HepG2 (cell line): ENCODE results near the gene PCSK5. TPM values are rescaled to one million over a fixed set of nuclear protein-coding genes. Genes with fewer than 3 reads are reported as not detected.

Experiments
- ATAC-seq: fragments of 200-7000 bp; cut with Tn5 transposase; 3 replicates; pipeline ENCODE4 v1.9.1; 2020; ENCODE audit warnings: mild to moderate bottlenecking, moderate library complexity
- BruUV-seq: library from RNA; stranded (reverse); fragments of 400-500 nt; replicated peaks from 2 replicates; lab custom pipeline; 2021; lab: Mats Ljungman, UMichigan
- CTCF ChIA-PET: fragments of 300-600 bp; formaldehyde crosslinking; extraction: SDS; loops from one replicate; lab custom pipeline; 2021; ENCODE audit warnings: low total read pairs, inconsistent platforms, low intra/inter-chr PET ratio; lab: Yijun Ruan, JAX
- POLR2A ChIA-PET: fragments of 350-600 bp; sonication (Branson Sonifier 250); formaldehyde crosslinking; loops from one replicate; lab custom pipeline; 2020; ENCODE audit warnings: antibody characterized with exemption, inconsistent platforms; lab: Yijun Ruan, JAX
- DNase-seq: peaks from one replicate; pipeline ENCODE4 v3.0.0-alpha.2; 2015; ENCODE audit warnings: low spot score
- FAIRE-seq: peaks from 3 replicates; lab custom pipeline; 2011; peaks lifted over from hg19 to GRCh38; lab: Jason Lieb, UNC
- H2AFZ ChIP-seq: one replicate; pipeline ENCODE4 v1.6.1; 2011; ENCODE audit warnings: low read length, inconsistent platforms
- H3K27ac ChIP-seq: fragments of 300-600 bp; 3 replicates; pipeline ENCODE4 v1.8.0; 2011; ENCODE audit warnings: mixed run types, mild to moderate bottlenecking, mixed read lengths, low read length, inconsistent platforms; ENCODE audit not compliant: insufficient read depth; ENCODE audit errors: extremely low read length
- H3K27me3 ChIP-seq, 2 experiments: fragments of 200-600 bp in 1 of 2; 2 replicates in 1 of 2; 3 replicates in 1 of 2; pipeline versions ENCODE4 v1.6.0 to v1.8.0; 2011; ENCODE audit warnings: low read length in 2 of 2, mild to moderate bottlenecking in 2 of 2, moderate library complexity in 2 of 2, inconsistent platforms in 1 of 2; ENCODE audit not compliant: insufficient read depth in 2 of 2, control insufficient read depth in 1 of 2
- H3K36me3 ChIP-seq, 2 experiments: fragments of 200-600 bp in 1 of 2; replicated peaks in 1 of 2; 2 replicates in 1 of 2; 3 replicates in 1 of 2; pipeline versions ENCODE4 v1.5.1 to v1.8.0; 2011; ENCODE audit warnings: low read length in 2 of 2, inconsistent platforms in 1 of 2; ENCODE audit not compliant: insufficient read depth in 2 of 2, control insufficient read depth in 1 of 2
- H3K4me1 ChIP-seq: 2 replicates; pipeline ENCODE4 v1.5.1; 2012; ENCODE audit warnings: low read length, inconsistent platforms; ENCODE audit not compliant: insufficient read depth
- H3K4me2 ChIP-seq: 2 replicates; pipeline ENCODE4 v1.6.0; 2011; ENCODE audit warnings: low read depth, low read length, inconsistent platforms
- H3K4me3 ChIP-seq, 3 experiments: fragments of 200-600 bp in 1 of 3; sonication (generic), shearing (Covaris generic) in 1 of 3; replicated peaks in 1 of 3; 2 replicates each; pipeline ENCODE4 v1.5.1; 2011 to 2016; ENCODE audit warnings: low read length in 3 of 3, inconsistent platforms in 2 of 3, low read depth in 2 of 3, mild to moderate bottlenecking in 2 of 3, control low read depth in 1 of 3, mixed read lengths in 1 of 3; ENCODE audit not compliant: insufficient read depth in 1 of 3
- H3K79me2 ChIP-seq: one replicate; pipeline ENCODE4 v1.6.1; 2011; ENCODE audit warnings: low read length, inconsistent platforms; ENCODE audit not compliant: insufficient read depth
- H3K9ac ChIP-seq: 2 replicates; pipeline ENCODE4 v1.6.0; 2011; ENCODE audit warnings: mild to moderate bottlenecking, low read depth, low read length, inconsistent platforms; ENCODE audit not compliant: insufficient read depth
- H3K9me3 ChIP-seq: 2 replicates; pipeline ENCODE4 v1.5.1; 2012; ENCODE audit warnings: mild to moderate bottlenecking, low read length
- H4K20me1 ChIP-seq: 2 replicates; pipeline ENCODE4 v1.6.0; 2011; ENCODE audit warnings: inconsistent platforms, mild to moderate bottlenecking, low read length, moderate library complexity; ENCODE audit not compliant: insufficient read depth
- AGO1 ChIP-seq: fragments of 200-400 bp; formaldehyde crosslinking; IDR thresholded peaks from 2 replicates; pipeline ENCODE4 v1.6.1; 2017; ENCODE audit warnings: mild to moderate bottlenecking, low read depth, low read length, moderate library complexity; ENCODE audit not compliant: poor library complexity, severe bottlenecking
- KDM5B ChIP-seq: sonication (generic); formaldehyde crosslinking; IDR thresholded peaks from 2 replicates; pipeline ENCODE4 v1.4.0; 2020; ENCODE audit warnings: missing genetic modification reagents, mild to moderate bottlenecking, borderline replicate concordance
- KLF9 ChIP-seq: IDR thresholded peaks from 2 replicates; pipeline ENCODE4 v1.6.1; 2016; ENCODE audit warnings: low read depth
- PBX3 ChIP-seq: sonication (generic); formaldehyde crosslinking; IDR thresholded peaks from 2 replicates; pipeline ENCODE4 v1.8.1; 2023; ENCODE audit warnings: missing genetic modification reagents, inconsistent platforms, borderline replicate concordance
- POLR2G ChIP-seq: fragments of 200-400 bp; formaldehyde crosslinking; IDR thresholded peaks from 2 replicates; pipeline ENCODE4 v1.6.1; 2018; ENCODE audit warnings: mild to moderate bottlenecking, low read depth, low read length, moderate library complexity
- RCOR2 ChIP-seq: IDR thresholded peaks from 2 replicates; pipeline ENCODE4 v1.6.1; 2016; ENCODE audit warnings: missing biosample characterization, missing genetic modification reagents
- XBP1 ChIP-seq: sonication (generic); formaldehyde crosslinking; IDR thresholded peaks from 2 replicates; pipeline ENCODE4 v1.5.0; 2020; ENCODE audit warnings: missing genetic modification reagents
- ZBTB14 ChIP-seq: sonication (generic); formaldehyde crosslinking; IDR thresholded peaks from 2 replicates; pipeline ENCODE4 v1.4.0; 2020; ENCODE audit warnings: missing genetic modification reagents
- ZFP1 ChIP-seq: IDR thresholded peaks from 2 replicates; pipeline ENCODE4 v1.6.1; 2016
- WGBS: methylation state at CpG from one replicate; pipeline ENCODE4 v1.1.6; 2017; ENCODE audit warnings: low lambda C conversion rate; 5-methylcytosine and 5-hydroxymethylcytosine counted together
- in situ Hi-C: cut with HindIII; loops from 2 replicates; pipeline ENCODE4 v1.10.0; 2017; ENCODE audit warnings: low pct_unique_long_range_greater_than_20kb; ENCODE audit not compliant: extremely low pct_ligation_motif_present
- intact Hi-C: fragments of 100-400 bp; cut with micrococcal nuclease; formaldehyde crosslinking; loops from one replicate; pipeline ENCODE4 v1.10.0; 2022; ENCODE audit not compliant: unreplicated experiment
- polyA plus RNA-seq, 8 experiments: library from polyadenylated mRNA; depleted of rRNA in 3 of 8; stranded (reverse) in 7 of 8; unstranded in 1 of 8; fragments of >200 nt; fragmentation: Illumina TruSeq in 4 of 8; extraction: Trizol in 4 of 8; gene quantifications; 2 replicates each; pipeline versions ENCODE4 v1.2.1 to v1.2.3, GENCODE V29; 2011 to 2016; ENCODE audit warnings: low read depth in 4 of 8, missing spikeins in 1 of 8, mixed read lengths in 1 of 8; ENCODE audit not compliant: insufficient read depth in 1 of 8
- total RNA-seq, 5 experiments: library from RNA; depleted of rRNA; stranded (reverse); fragments of >200 nt; fragmentation: Illumina TruSeq; extraction: Trizol; gene quantifications; 2 replicates each; pipeline ENCODE4 v1.2.3, GENCODE V29; 2016; ENCODE audit warnings: low read depth in 1 of 5

PCSK5 gene
- total and polyA plus RNA-seq, 2 of the 13 experiments (the other 11 are each of a cell fraction or from before 2014, with no cell fraction given) = 0.55 to 0.66 TPM

- H3K4me2 ChIP-seq = no peak overlapping the region
- H3K27me3 ChIP-seq = no peaks in the 10 kb centered on the region
- no peak for TF ChIP-seq ZFP1 (CRISPR knock-in tag)
- no peak for TF ChIP-seq RCOR2
- TF ChIP-seq POLR2G = no peak
- no peak for TF ChIP-seq XBP1 (CRISPR knock-in tag)
- no peak for TF ChIP-seq ZBTB14 (CRISPR knock-in tag)
- TF ChIP-seq KDM5B = no peak
- TF ChIP-seq KLF9 (CRISPR knock-in tag) = no peak
- TF ChIP-seq PBX3 (CRISPR knock-in tag) = no peak
- no peak for TF ChIP-seq AGO1
- H3K36me3 ChIP-seq = no peaks in the 10 kb centered on the region
- no peaks in the 10 kb centered on the region for H3K9me3 ChIP-seq
- ATAC-seq (no peak), DNase-seq (no peak), FAIRE-seq (no peak)
- no peak overlapping the region for H2AFZ ChIP-seq
- H3K4me1 ChIP-seq = no peaks in the 10 kb centered on the region
- 20% methylated on average over 4 of the region's 4 CpGs for WGBS
- ChIA-PET CTCF (no interaction called here), POLR2A (no interaction called here)
- H3K9ac ChIP-seq = no peak overlapping the region
- no peaks in the 10 kb centered on the region for H4K20me1 ChIP-seq
- intact Hi-C loops (no loop called here), in situ Hi-C loops (no loop called here)
- no peak overlapping the region for H3K4me3 ChIP-seq
- H3K79me2 ChIP-seq = no peaks in the 10 kb centered on the region
- H3K27ac ChIP-seq = no peak overlapping the region
- BruUV-seq = no TSS peak
Measured at GRCh38 chr9:76107482-76107881, 217.0 kb downstream of the PCSK5 start.
